Adrenal gland (tissue), 12 donors: ENCODE measurements around the gene MFF. TPM values are rescaled to one million over a fixed set of nuclear protein-coding genes. Genes with fewer than 3 reads are reported as not detected.

Source experiments
- DNase-seq, 7 donors: peaks; one replicate each; pipeline ENCODE4 v3.0.0-alpha.2; 2019 to 2020
- H3K27ac ChIP-seq, 5 donors: fragments of 200-600 bp; sonication (generic) in 4 of 5; 1 replicate in 3 of 5; 2 replicates in 2 of 5; pipeline versions ENCODE4 v1.5.1 to v1.8.0; 2016 to 2020; ENCODE audit warnings: mild to moderate bottlenecking in 1 of 5
- H3K27me3 ChIP-seq: fragments of 200-600 bp; 2 replicates; pipeline ENCODE4 v1.8.0; 2021
- H3K36me3 ChIP-seq, 2 donors: fragments of 200-600 bp; replicated peaks in 1 of 2; 1 replicate in 1 of 2; 2 replicates in 1 of 2; pipeline versions ENCODE4 v1.5.1 to v1.8.0; 2018 to 2022
- H3K4me1 ChIP-seq, 2 donors: fragments of 200-600 bp; replicated peaks in 1 of 2; 1 replicate in 1 of 2; 2 replicates in 1 of 2; pipeline versions ENCODE4 v1.5.1 to v1.8.0; 2018 to 2021
- H3K4me3 ChIP-seq, 4 donors: fragments of 200-600 bp; sonication (generic) in 3 of 4; one replicate each; pipeline ENCODE4 v1.5.1; 2016 to 2018
- H3K9me3 ChIP-seq, 3 donors: fragments of 200-600 bp; sonication (generic) in 1 of 3; replicated peaks in 1 of 3; 1 replicate in 2 of 3; 2 replicates in 1 of 3; pipeline versions ENCODE4 v1.5.1 to v1.8.0; 2016 to 2021
- CTCF ChIP-seq, 6 experiments: fragments of 450-650 bp in 4 of 6; fragments of 200-600 bp in 2 of 6; sonication (generic) in 1 of 6; IDR thresholded peaks; 1 replicate in 5 of 6; 2 replicates in 1 of 6; pipeline versions ENCODE4 v1.5.1 to v1.8.0; 2016 to 2021; ENCODE audit warnings: antibody characterized with exemption in 6 of 6, mild to moderate bottlenecking in 2 of 6, moderate library complexity in 1 of 6
- POLR2A ChIP-seq, 2 donors: fragments of 450-650 bp; IDR thresholded peaks; one replicate each; pipeline ENCODE4 v1.6.1; 2017; ENCODE audit warnings: antibody characterized with exemption in 2 of 2, mild to moderate bottlenecking in 2 of 2, moderate library complexity in 1 of 2
- WGBS, 4 donors: extraction: QIAGEN DNeasy Blood & Tissue Kit in 2 of 4; methylation state at CpG; one replicate each; pipeline versions ENCODE4 v1.1.5 to v1.1.7; 2013 to 2017; 5-methylcytosine and 5-hydroxymethylcytosine counted together
- intact Hi-C, 2 donors: fragments of 100-400 bp; cut with DNase I; formaldehyde crosslinking; loops; one replicate each; pipeline versions ENCODE4 v1.14.1 to v1.15.0; 2022 to 2023
- polyA plus RNA-seq, 3 donors: library from polyadenylated mRNA; stranded (reverse); fragments of 200-250 nt in 2 of 3; fragments of 350-450 nt in 1 of 3; fragmentation: Illumina TruSeq in 1 of 3; extraction: RNeasy Lipid Tissue Mini Kit (QIAGEN cat#74804) in 1 of 3; gene quantifications; one replicate each; pipeline ENCODE4 v1.2.3, GENCODE V29; 2013 to 2014
- total RNA-seq, 9 donors: library from RNA; depleted of rRNA in 4 of 9; stranded (reverse); fragments of >200 nt in 4 of 9; fragments of 120-200 nt in 1 of 9; fragmentation: NEBNext Ultra II Directional in 1 of 9; extraction: Animal tissue kit (Norgen Biotek cat#: 25700) in 1 of 9; gene quantifications; one replicate each; pipeline versions ENCODE4 v1.1.0 to v1.2.4, GENCODE V29; 2013 to 2023
- donor health status: healthy with polysubstance abuse.
- donor health status: Bipolar disorder and iron deficiency.
- donor health status: DM: yes; HTN: yes; CAD: no.
- donor health status: DM: no; HTN: no; CAD: no.
- donor health status: DM: no; HTN: no; CAD: no.
- donor health status: DM: yes; HTN: yes; CAD: no.

Gene MFF
- total and polyA plus RNA-seq, 12 donors: 58.0 to 156 (median 104) TPM

GRCh38 chr2:227370791-227371312 is 45.8 kb downstream of the MFF start:
- Histone ChIP-seq H3K4me3 (no peak overlapping the region), H3K9me3 (no peaks in the 10 kb centered on the region), H3K27me3 (no peaks in the 10 kb centered on the region), H3K27ac (peak overlapping the region in 3 of 5 donors; percentile 12 to 78 (median 69)), H3K4me1 (peaks cover 4 to 18% of the 10 kb centered on the region in 2 donors), H3K36me3 (no peaks in the 10 kb centered on the region)
- no peak for TF ChIP-seq POLR2A (IDR thresholded peaks at IDR 0.05)
- TF ChIP-seq CTCF (IDR thresholded peaks at IDR 0.05): peak in 1 of 6 experiments; percentile 16
- DNase-seq: peak; percentile 36 to 81 (median 72)
- intact Hi-C loops: no loop called here
- WGBS, 4 donors: 12 to 21% (median 19%) methylated on average over 9 of the region's 9 CpGs

GRCh38 chr2:227373389-227373788 is 48.3 kb downstream of the MFF start:
- Histone ChIP-seq H3K4me1 (peaks cover 4 to 12% of the 10 kb centered on the region in 2 donors), H3K4me3 (no peak overlapping the region), H3K9me3 (no peaks in the 10 kb centered on the region), H3K27ac (no peak overlapping the region), H3K27me3 (no peaks in the 10 kb centered on the region), H3K36me3 (no peaks in the 10 kb centered on the region)
- DNase-seq: no peak
- intact Hi-C loops: no loop called here
- 94 to 95% (median 94%) methylated on average over 10 of the region's 10 CpGs for WGBS, 4 donors
- TF ChIP-seq CTCF (IDR thresholded peaks at IDR 0.05) (no peak), POLR2A (IDR thresholded peaks at IDR 0.05) (no peak)

- intact Hi-C loops: no loop called here
- WGBS, 4 donors: 70 to 81% (median 77%) methylated on average over 6 of the region's 6 CpGs
Measured at GRCh38 chr2:227374158-227374557, 49.1 kb downstream of the MFF start.

More at GRCh38 chr2:227374158-227374557, 49.1 kb downstream of the MFF start:
- H3K4me3 ChIP-seq: no peak overlapping the region
- peaks cover 4 to 12% of the 10 kb centered on the region in 2 donors for H3K4me1 ChIP-seq
- no peak overlapping the region for H3K27ac ChIP-seq
- no peak for DNase-seq
- H3K36me3 ChIP-seq: no peaks in the 10 kb centered on the region
- H3K27me3 ChIP-seq: no peaks in the 10 kb centered on the region
- H3K9me3 ChIP-seq: no peaks in the 10 kb centered on the region
- TF ChIP-seq POLR2A (IDR thresholded peaks at IDR 0.05) (no peak), CTCF (IDR thresholded peaks at IDR 0.05) (no peak)
